Measurements from ENCODE around the gene GALNT2. TPM values are rescaled to one million over a fixed set of nuclear protein-coding genes. Genes with fewer than 3 reads are reported as not detected.
A peak's percentile ranks its signal among the peaks of the same experiment; 100 is the strongest.

Gene GALNT2
- total RNA-seq, 5 donors from 2014 or later (not counting 1 experiment from before 2014, with no cell fraction given): 22.2 to 29.7 (median 23.5) TPM

DNA sequence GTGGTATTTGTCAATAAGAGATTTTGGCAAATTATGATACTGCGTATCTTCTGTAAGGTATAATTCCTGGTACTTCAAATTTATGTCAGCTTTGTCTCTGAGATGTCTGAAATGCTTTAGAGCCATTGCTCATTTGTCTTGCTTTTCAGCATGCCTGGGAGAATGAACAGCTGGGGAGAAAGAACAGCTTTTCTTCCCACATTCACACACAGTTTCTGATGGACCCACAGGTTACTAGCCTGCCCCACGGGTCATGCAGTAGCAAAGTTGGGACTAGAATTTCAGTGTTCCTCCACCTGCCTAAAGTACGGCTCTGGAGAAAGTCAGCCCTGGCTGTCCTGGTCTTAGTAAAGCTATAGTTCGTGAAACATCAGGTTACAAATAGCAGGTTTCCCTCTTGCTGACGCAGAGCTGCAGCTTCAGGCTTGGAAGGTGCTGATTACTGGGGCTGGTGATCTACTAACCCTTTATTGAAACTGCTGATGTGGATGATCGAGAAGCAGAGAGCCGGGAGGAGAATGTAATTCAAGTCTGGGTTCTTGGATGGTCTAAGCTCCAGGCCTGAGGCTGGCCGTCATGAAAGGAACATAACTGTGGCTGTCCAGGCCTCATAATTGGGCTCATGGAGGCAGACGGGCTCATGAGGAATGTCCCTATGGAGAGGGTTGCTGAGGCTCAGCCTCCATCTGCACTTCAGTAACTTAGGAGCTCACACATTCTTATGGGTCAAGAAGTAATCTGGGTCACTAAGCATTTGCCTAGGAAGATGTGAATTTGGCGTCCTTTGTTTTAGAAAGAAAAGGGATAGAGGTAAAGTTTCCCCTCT is 12.4 kb downstream of the GALNT2 start:
- Mint-ChIP-seq H3K4me1 (peaks cover 45 to 59% (median 46%) of the 10 kb centered on the region in 3 donors), H3K4me3 (no peak overlapping the region), H3K27ac (no peak overlapping the region), H3K27me3 (no peaks in the 10 kb centered on the region), H3K36me3 (peaks cover 23% of the 10 kb centered on the region), H3K9me3 (peaks cover 0 to 5% (median 5%) of the 10 kb centered on the region in 3 donors)
- 92% methylated on average over 9 of the region's 10 CpGs for WGBS (ENCODE audit: insufficient coverage)
- Histone ChIP-seq H3K36me3 (ENCODE audit: control insufficient read depth in 2 of 2, extremely low read depth in 1 of 2, insufficient read depth in 1 of 2, low read length in 1 of 2) (peaks cover 0 to 5% of the 10 kb centered on the region in 2 donors), H3K4me1 (ENCODE audit: control insufficient read depth in 1 of 2, extremely low read depth in 1 of 2, insufficient read depth in 2 of 2, low read length in 2 of 2) (peaks cover 3 to 9% of the 10 kb centered on the region in 2 experiments), H3K9me3 (no peaks in the 10 kb centered on the region), H3K27me3 (replicated peaks in 1 of 2; ENCODE audit: control insufficient read depth in 2 of 2, extremely low read depth in 1 of 2, insufficient read depth in 2 of 2, low read length in 1 of 2) (no peaks in the 10 kb centered on the region), H3K27ac (ENCODE audit: low read length) (no peak overlapping the region), H3K4me3 (ENCODE audit: control insufficient read depth in 1 of 2, extremely low read depth in 1 of 2, low read length in 1 of 2) (no peak overlapping the region)
- no peak for ATAC-seq (replicated peaks in 1 of 4)
- no peak for DNase-seq
- CTCF ChIA-PET: interaction anchor here in 1 of 2 donors (0.5 kb wide), 1 partner anchor 1986 kb away, joined by 3 read pairs; no protein-coding TSS in a partner anchor
- POLR2A ChIA-PET: no interaction called here

DNA sequence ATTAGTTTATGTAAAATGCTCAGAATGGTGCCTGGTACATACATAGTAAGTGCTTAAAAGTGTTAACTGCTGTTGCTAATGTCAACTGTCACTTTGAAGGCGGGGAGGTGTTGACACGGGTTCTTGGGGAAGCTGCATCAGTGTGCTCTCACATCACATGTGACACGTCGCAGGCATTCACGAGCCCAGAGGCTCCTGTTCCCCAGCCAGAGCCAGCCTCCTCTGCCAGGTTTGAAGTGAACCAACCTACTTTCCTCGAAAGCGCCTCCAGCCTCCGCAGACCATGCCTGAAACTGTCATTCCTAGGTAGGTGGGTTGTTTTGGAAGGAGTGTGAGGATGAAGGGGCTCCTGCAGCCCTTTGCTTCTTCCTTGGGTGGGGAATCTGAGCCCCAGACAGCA is 13.8 kb downstream of the GALNT2 start:
- Histone ChIP-seq H3K4me1 (ENCODE audit: control insufficient read depth in 1 of 2, extremely low read depth in 1 of 2, insufficient read depth in 2 of 2, low read length in 2 of 2) (peaks cover 3 to 13% of the 10 kb centered on the region in 2 experiments), H3K9me3 (no peaks in the 10 kb centered on the region), H3K27ac (ENCODE audit: low read length) (no peak overlapping the region), H3K4me3 (ENCODE audit: control insufficient read depth in 1 of 2, extremely low read depth in 1 of 2, low read length in 1 of 2) (no peak overlapping the region), H3K27me3 (replicated peaks in 1 of 2; ENCODE audit: control insufficient read depth in 2 of 2, extremely low read depth in 1 of 2, insufficient read depth in 2 of 2, low read length in 1 of 2) (no peaks in the 10 kb centered on the region), H3K36me3 (ENCODE audit: control insufficient read depth in 2 of 2, extremely low read depth in 1 of 2, insufficient read depth in 1 of 2, low read length in 1 of 2) (peaks cover 0 to 5% of the 10 kb centered on the region in 2 donors)
- ChIA-PET POLR2A (interaction anchor here in 1 of 2 donors (1.2 kb wide), 1 partner anchor 11 kb away, joined by 3 read pairs; no protein-coding TSS in a partner anchor), CTCF (no interaction called here)
- Mint-ChIP-seq H3K27me3 (no peaks in the 10 kb centered on the region), H3K4me1 (peaks cover 50 to 64% (median 54%) of the 10 kb centered on the region in 3 donors), H3K4me3 (no peak overlapping the region), H3K36me3 (peaks cover 17% of the 10 kb centered on the region), H3K9me3 (peaks cover 0 to 5% (median 5%) of the 10 kb centered on the region in 3 donors), H3K27ac (no peak overlapping the region)
- WGBS (ENCODE audit: insufficient coverage): 100% methylated on average over 5 of the region's 8 CpGs
- DNase-seq (no peak), ATAC-seq (replicated peaks in 1 of 4) (no peak)

DNA sequence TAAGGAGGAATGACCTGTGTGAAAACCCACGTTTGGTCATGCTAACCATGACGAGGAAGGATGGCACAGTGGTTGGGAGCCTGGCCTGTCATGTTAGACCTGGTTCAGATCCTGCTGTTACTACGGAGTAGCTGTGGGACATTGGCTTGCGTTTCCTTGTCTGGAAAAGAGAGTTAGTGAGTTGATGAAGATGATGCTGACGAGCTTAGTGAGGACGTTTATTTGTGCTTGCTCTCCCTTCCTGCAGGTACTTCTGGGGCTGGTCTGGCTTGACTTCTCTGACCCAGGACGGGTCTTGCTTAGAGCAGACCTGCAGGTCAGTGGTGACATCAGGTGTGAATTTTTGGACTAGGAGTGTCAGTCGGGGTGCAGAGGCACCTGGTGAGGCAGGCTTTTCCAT is 14.7 kb downstream of the GALNT2 start:
- Mint-ChIP-seq H3K4me3 (no peak overlapping the region), H3K36me3 (peaks cover 11% of the 10 kb centered on the region), H3K4me1 (peaks cover 48 to 64% (median 54%) of the 10 kb centered on the region in 3 donors), H3K27me3 (no peaks in the 10 kb centered on the region), H3K9me3 (peaks cover 0 to 5% (median 5%) of the 10 kb centered on the region in 3 donors), H3K27ac (no peak overlapping the region)
- no peaks in the 10 kb centered on the region for H3K36me3 ChIP-seq (ENCODE audit: control insufficient read depth in 2 of 2, extremely low read depth in 1 of 2, insufficient read depth in 1 of 2, low read length in 1 of 2)
- no peak for DNase-seq
- H3K27ac ChIP-seq (ENCODE audit: low read length): no peak overlapping the region
- POLR2A ChIA-PET: no interaction called here
- no peak for ATAC-seq (replicated peaks in 1 of 4)
- 84% methylated on average over 7 of the region's 8 CpGs for WGBS (ENCODE audit: insufficient coverage)
- H3K4me3 ChIP-seq (ENCODE audit: control insufficient read depth in 1 of 2, extremely low read depth in 1 of 2, low read length in 1 of 2): no peak overlapping the region
- CTCF ChIA-PET: no interaction called here
- H3K9me3 ChIP-seq: no peaks in the 10 kb centered on the region
- peaks cover 3 to 13% of the 10 kb centered on the region in 2 experiments for H3K4me1 ChIP-seq (ENCODE audit: control insufficient read depth in 1 of 2, extremely low read depth in 1 of 2, insufficient read depth in 2 of 2, low read length in 2 of 2)
- H3K27me3 ChIP-seq (replicated peaks in 1 of 2; ENCODE audit: control insufficient read depth in 2 of 2, extremely low read depth in 1 of 2, insufficient read depth in 2 of 2, low read length in 1 of 2): no peaks in the 10 kb centered on the region

DNA sequence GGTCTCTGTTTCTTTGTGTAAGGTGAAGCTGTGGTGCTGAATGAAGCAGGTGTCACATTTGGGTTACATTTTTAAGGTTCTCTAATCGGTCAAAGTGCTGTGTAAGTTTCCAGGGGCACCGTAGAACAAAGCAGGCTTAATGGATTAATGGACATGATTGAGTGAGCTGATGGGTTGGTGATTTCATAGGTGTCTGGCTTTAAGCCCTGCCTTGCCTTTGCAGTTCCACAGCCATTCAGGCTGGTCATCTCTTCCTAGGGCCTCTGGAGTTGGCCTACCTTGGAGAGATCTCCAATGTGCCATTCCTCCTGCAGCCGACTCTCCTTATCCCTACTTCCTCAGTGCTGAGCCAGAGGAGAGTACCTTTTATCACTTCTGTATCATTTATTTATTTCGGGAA is 15.2 kb downstream of the GALNT2 start:
- Histone ChIP-seq H3K36me3 (ENCODE audit: control insufficient read depth in 2 of 2, extremely low read depth in 1 of 2, insufficient read depth in 1 of 2, low read length in 1 of 2) (no peaks in the 10 kb centered on the region), H3K4me3 (ENCODE audit: control insufficient read depth in 1 of 2, extremely low read depth in 1 of 2, low read length in 1 of 2) (no peak overlapping the region), H3K4me1 (ENCODE audit: control insufficient read depth in 1 of 2, extremely low read depth in 1 of 2, insufficient read depth in 2 of 2, low read length in 2 of 2) (peaks cover 3 to 13% of the 10 kb centered on the region in 2 experiments), H3K27ac (ENCODE audit: low read length) (no peak overlapping the region), H3K9me3 (no peaks in the 10 kb centered on the region), H3K27me3 (replicated peaks in 1 of 2; ENCODE audit: control insufficient read depth in 2 of 2, extremely low read depth in 1 of 2, insufficient read depth in 2 of 2, low read length in 1 of 2) (no peaks in the 10 kb centered on the region)
- H3K36me3 Mint-ChIP-seq: peaks cover 8% of the 10 kb centered on the region
- DNase-seq: no peak
- H3K4me1 Mint-ChIP-seq: peaks cover 47 to 64% (median 52%) of the 10 kb centered on the region in 3 donors
- peak overlapping the region; percentile 53 to 70 for H3K27ac Mint-ChIP-seq
- ATAC-seq (replicated peaks in 1 of 4): no peak
- 90% methylated on average over 2 of the region's 4 CpGs for WGBS (ENCODE audit: insufficient coverage)
- ChIA-PET CTCF (no interaction called here), POLR2A (no interaction called here)
- H3K4me3 Mint-ChIP-seq: peak overlapping the region in 1 of 3 donors; percentile 18
- H3K9me3 Mint-ChIP-seq: peaks cover 0 to 5% (median 5%) of the 10 kb centered on the region in 3 donors
- no peaks in the 10 kb centered on the region for H3K27me3 Mint-ChIP-seq

DNA sequence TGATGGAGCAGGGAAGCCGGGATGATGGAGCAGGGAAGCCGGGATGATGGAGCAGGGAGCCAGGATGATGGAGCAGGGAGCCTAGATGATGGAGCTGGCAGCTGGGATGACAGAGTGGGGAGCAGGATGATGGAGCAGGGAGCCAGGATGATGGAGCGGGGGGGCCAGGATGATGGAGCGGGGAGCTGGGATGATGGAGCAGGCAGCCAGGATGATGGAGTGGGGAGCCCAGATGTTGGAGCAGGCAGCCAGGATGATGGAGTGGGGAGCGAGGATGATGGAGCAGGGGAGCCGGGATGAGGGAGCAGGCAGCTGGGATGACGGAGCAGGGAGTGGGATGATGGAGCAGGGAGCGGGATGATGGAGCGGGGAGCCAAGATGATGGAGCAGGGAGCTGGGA is 16.0 kb downstream of the GALNT2 start:
- H3K27me3 Mint-ChIP-seq: no peaks in the 10 kb centered on the region
- peak overlapping the region; percentile 13 to 53 for H3K27ac Mint-ChIP-seq
- H3K9me3 Mint-ChIP-seq: peaks cover 0 to 5% (median 5%) of the 10 kb centered on the region in 3 donors
- ATAC-seq (replicated peaks in 1 of 4): no peak
- DNase-seq: no peak
- no peaks in the 10 kb centered on the region for H3K9me3 ChIP-seq
- 99% methylated on average over 9 of the region's 9 CpGs for whole genome bisulfite sequencing (ENCODE audit: insufficient coverage)
- ChIA-PET CTCF (no interaction called here), POLR2A (no interaction called here)
- no peaks in the 10 kb centered on the region for H3K36me3 ChIP-seq (ENCODE audit: control insufficient read depth in 2 of 2, extremely low read depth in 1 of 2, insufficient read depth in 1 of 2, low read length in 1 of 2)
- H3K27ac ChIP-seq (ENCODE audit: low read length): no peak overlapping the region
- H3K36me3 Mint-ChIP-seq: peaks cover 7% of the 10 kb centered on the region
- peaks cover 3 to 13% of the 10 kb centered on the region in 2 experiments for H3K4me1 ChIP-seq (ENCODE audit: control insufficient read depth in 1 of 2, extremely low read depth in 1 of 2, insufficient read depth in 2 of 2, low read length in 2 of 2)
- H3K4me3 ChIP-seq (ENCODE audit: control insufficient read depth in 1 of 2, extremely low read depth in 1 of 2, low read length in 1 of 2): no peak overlapping the region
- H3K4me3 Mint-ChIP-seq: peak overlapping the region in 1 of 3 donors; percentile 18
- H3K4me1 Mint-ChIP-seq: peaks cover 49 to 66% (median 57%) of the 10 kb centered on the region in 3 donors
- no peaks in the 10 kb centered on the region for H3K27me3 ChIP-seq (replicated peaks in 1 of 2; ENCODE audit: control insufficient read depth in 2 of 2, extremely low read depth in 1 of 2, insufficient read depth in 2 of 2, low read length in 1 of 2)

DNA sequence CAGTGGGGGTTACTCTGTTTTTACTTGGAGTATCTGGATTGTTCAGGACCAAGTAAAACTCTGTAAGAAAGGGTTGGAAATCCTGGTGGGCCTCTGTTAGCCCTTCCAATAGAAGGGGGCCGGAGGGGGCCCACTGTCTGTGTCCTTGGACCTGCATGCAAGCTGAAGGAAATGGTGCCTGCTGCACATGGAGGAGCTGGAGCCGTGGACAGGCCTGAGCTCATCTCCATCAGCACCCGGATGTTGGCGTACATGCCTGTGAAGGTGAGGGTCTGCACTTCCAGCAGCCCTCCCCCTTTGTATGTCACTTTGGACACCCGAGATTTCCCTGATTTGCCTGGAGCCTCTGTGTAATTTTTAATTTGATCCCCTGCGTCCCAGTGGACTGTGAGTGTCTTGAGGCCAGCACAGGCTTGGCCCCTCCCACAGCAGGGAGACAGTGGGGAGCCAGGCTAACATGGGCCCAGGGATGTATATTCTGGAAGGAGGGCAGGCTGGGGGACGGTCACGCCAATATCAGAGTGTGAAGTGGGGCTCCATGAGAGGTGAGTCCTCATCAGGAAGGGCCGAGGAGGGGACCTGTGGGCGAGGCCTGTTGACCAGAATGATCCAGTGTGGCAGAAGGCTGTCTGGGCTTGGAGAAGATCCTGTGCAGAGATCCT is 16.8 kb downstream of the GALNT2 start:
- H3K4me1 Mint-ChIP-seq: peaks cover 52 to 72% (median 63%) of the 10 kb centered on the region in 3 donors
- no peaks in the 10 kb centered on the region for H3K36me3 ChIP-seq (ENCODE audit: control insufficient read depth in 2 of 2, extremely low read depth in 1 of 2, insufficient read depth in 1 of 2, low read length in 1 of 2)
- peaks cover 9% of the 10 kb centered on the region for H3K36me3 Mint-ChIP-seq
- no peak overlapping the region for H3K4me3 ChIP-seq (ENCODE audit: control insufficient read depth in 1 of 2, extremely low read depth in 1 of 2, low read length in 1 of 2)
- no peaks in the 10 kb centered on the region for H3K27me3 Mint-ChIP-seq
- H3K9me3 Mint-ChIP-seq: peaks cover 0 to 5% (median 5%) of the 10 kb centered on the region in 3 donors
- CTCF ChIA-PET: no interaction called here
- ATAC-seq (replicated peaks in 1 of 4): no peak
- no peaks in the 10 kb centered on the region for H3K9me3 ChIP-seq
- no peak overlapping the region for H3K27ac ChIP-seq (ENCODE audit: low read length)
- H3K4me3 Mint-ChIP-seq: peak overlapping the region in 2 of 3 donors; percentile 16 to 45
- POLR2A ChIA-PET: no interaction called here
- H3K27me3 ChIP-seq (replicated peaks in 1 of 2; ENCODE audit: control insufficient read depth in 2 of 2, extremely low read depth in 1 of 2, insufficient read depth in 2 of 2, low read length in 1 of 2): no peaks in the 10 kb centered on the region
- 96% methylated on average over 7 of the region's 10 CpGs for WGBS (ENCODE audit: insufficient coverage)
- peaks cover 3 to 13% of the 10 kb centered on the region in 2 experiments for H3K4me1 ChIP-seq (ENCODE audit: control insufficient read depth in 1 of 2, extremely low read depth in 1 of 2, insufficient read depth in 2 of 2, low read length in 2 of 2)
- DNase-seq: no peak
- peak overlapping the region in 1 of 2 donors; percentile 68 for H3K27ac Mint-ChIP-seq

All from T-cell (primary cell).